GM23338 (cell line): ENCODE results near the gene ARPC5. TPM values are rescaled to one million over a fixed set of nuclear protein-coding genes. Genes with fewer than 3 reads are reported as not detected.

ENCODE experiments used
- ATAC-seq: fragments of 200-7000 bp; cut with Tn5 transposase; 3 replicates; pipeline ENCODE4 v1.9.1; 2020
- DNase-seq: peaks from one replicate; pipeline ENCODE4 v3.0.0-alpha.2; 2015; ENCODE audit warnings: low spot score
- H2AFZ ChIP-seq: fragments of 200-600 bp; sonication (generic); 2 replicates; pipeline ENCODE4 v1.8.0; 2016; ENCODE audit warnings: antibody characterized with exemption, mild to moderate bottlenecking, moderate library complexity
- H3F3A ChIP-seq: fragments of 200-600 bp; sonication (generic); replicated peaks from 2 replicates; pipeline ENCODE4 v1.8.0; 2017; ENCODE audit warnings: antibody characterized with exemption, mixed run types, low read depth
- H3K27ac ChIP-seq: fragments of 200-600 bp; sonication (generic); 2 replicates; pipeline ENCODE4 v1.6.1; 2016; ENCODE audit warnings: low read depth
- H3K27me3 ChIP-seq: fragments of 200-600 bp; sonication (generic); 2 replicates; pipeline ENCODE4 v1.8.0; 2016; ENCODE audit warnings: mild to moderate bottlenecking, mixed run types, moderate library complexity; ENCODE audit not compliant: insufficient read depth
- H3K36me3 ChIP-seq: fragments of 200-600 bp; sonication (generic); 2 replicates; pipeline ENCODE4 v1.8.0; 2016; ENCODE audit warnings: mild to moderate bottlenecking; ENCODE audit not compliant: insufficient read depth
- H3K4me1 ChIP-seq: fragments of 200-600 bp; sonication (generic); 2 replicates; pipeline ENCODE4 v1.8.0; 2016; ENCODE audit warnings: mild to moderate bottlenecking, moderate library complexity; ENCODE audit not compliant: insufficient read depth
- H3K4me2 ChIP-seq: fragments of 200-600 bp; sonication (generic); 2 replicates; pipeline ENCODE4 v1.7.1; 2017; ENCODE audit warnings: mixed run types
- H3K4me3 ChIP-seq: fragments of 200-600 bp; sonication (generic); 2 replicates; pipeline ENCODE4 v1.6.1; 2016; ENCODE audit warnings: mixed run types
- H3K79me2 ChIP-seq: fragments of 200-600 bp; sonication (generic); replicated peaks from 2 replicates; pipeline ENCODE4 v1.8.0; 2017; ENCODE audit warnings: mild to moderate bottlenecking; ENCODE audit not compliant: insufficient read depth
- H3K9me2 ChIP-seq: fragments of 200-600 bp; sonication (generic); 2 replicates; pipeline ENCODE4 v1.8.0; 2017; ENCODE audit not compliant: insufficient read depth
- H4K20me1 ChIP-seq: fragments of 200-600 bp; sonication (generic); replicated peaks from 2 replicates; pipeline ENCODE4 v1.8.0; 2017; ENCODE audit warnings: mild to moderate bottlenecking; ENCODE audit not compliant: insufficient read depth
- H3K27ac Mint-ChIP-seq: 2 replicates; pipeline ENCODE4 v1.8.0; 2020; ENCODE audit warnings: inconsistent platforms, mild to moderate bottlenecking, moderate library complexity, mixed read lengths
- H3K27me3 Mint-ChIP-seq: 3 replicates; pipeline ENCODE4 v1.8.0; 2022; ENCODE audit warnings: low read depth, mild to moderate bottlenecking, moderate library complexity, mixed read lengths, inconsistent platforms; ENCODE audit not compliant: insufficient read depth, poor library complexity
- H3K36me3 Mint-ChIP-seq: 3 replicates; pipeline ENCODE4 v1.8.0; 2021; ENCODE audit warnings: low read depth, mild to moderate bottlenecking, inconsistent platforms, moderate library complexity, mixed read lengths
- H3K4me1 Mint-ChIP-seq: 3 replicates; pipeline ENCODE4 v1.8.0; 2020; ENCODE audit warnings: mild to moderate bottlenecking, inconsistent platforms, mixed read lengths
- H3K4me3 Mint-ChIP-seq: 3 replicates; pipeline ENCODE4 v1.8.0; 2021; ENCODE audit warnings: moderate library complexity, mild to moderate bottlenecking, inconsistent platforms, mixed read lengths
- H3K9me3 Mint-ChIP-seq: 3 replicates; pipeline ENCODE4 v1.8.0; 2020; ENCODE audit warnings: moderate library complexity, mild to moderate bottlenecking, inconsistent platforms, mixed read lengths
- CREB1 ChIP-seq: fragments of 250-450 bp; sonication (Bioruptor Pico); IDR thresholded peaks from 2 replicates; pipeline ENCODE4 v1.5.0; 2020; ENCODE audit warnings: low read depth, mild to moderate bottlenecking, moderate library complexity
- EZH2 ChIP-seq: fragments of 200-600 bp; sonication (generic); IDR thresholded peaks from one replicate; pipeline ENCODE4 v1.8.0; 2017; ENCODE audit warnings: antibody characterized with exemption, mild to moderate bottlenecking, low read depth; ENCODE audit not compliant: unreplicated experiment
- EZH2phosphoT487 ChIP-seq: fragments of 200-600 bp; sonication (generic); IDR thresholded peaks from one replicate; pipeline ENCODE4 v1.8.1; 2018; ENCODE audit warnings: antibody characterized with exemption; ENCODE audit not compliant: unreplicated experiment
- NANOG ChIP-seq: IDR thresholded peaks from 2 replicates; pipeline ENCODE4 v1.6.1; 2016; ENCODE audit warnings: antibody characterized with exemption, borderline replicate concordance
- POLR2AphosphoS5 ChIP-seq: IDR thresholded peaks from 2 replicates; pipeline ENCODE4 v1.6.1; 2016; ENCODE audit warnings: antibody characterized with exemption, low read depth
- ZNF114 ChIP-seq: fragments of 250-450 bp; sonication (Bioruptor Pico); IDR thresholded peaks from 2 replicates; pipeline ENCODE4 v1.5.0; 2020; ENCODE audit warnings: mild to moderate bottlenecking, moderate library complexity
- polyA plus RNA-seq: library from polyadenylated mRNA; unstranded; fragments of >200 nt; fragmentation: Nextera tagmentation; extraction: Ambion mirVana; gene quantifications from 2 replicates; pipeline ENCODE4 v1.2.1, GENCODE V29; 2016
- total RNA-seq: library from RNA; depleted of rRNA; stranded (reverse); fragments of >200 nt; shearing (Covaris generic); gene quantifications from 2 replicates; pipeline ENCODE4 v1.2.3, GENCODE V29; 2014
- TF ChIP-seq, protein P1 (sequence below): fragments of 250-450 bp; sonication (Bioruptor Pico); IDR thresholded peaks from 2 replicates; pipeline ENCODE4 v1.5.0; 2020; ENCODE audit warnings: mild to moderate bottlenecking, moderate library complexity
- TF ChIP-seq, protein P2 (sequence below): IDR thresholded peaks from one replicate; pipeline ENCODE4 v1.6.1; 2018; ENCODE audit warnings: antibody characterized with exemption; ENCODE audit not compliant: unreplicated experiment
- TF ChIP-seq, protein P3 (sequence below), 2 experiments: fragments of 200-600 bp in 1 of 2; sonication (generic) in 1 of 2; conservative IDR thresholded peaks; 2 replicates each; pipeline versions ENCODE4 v1.5.1 to v1.6.1; 2016 to 2017; ENCODE audit warnings: antibody characterized with exemption in 2 of 2, low read depth in 2 of 2, mild to moderate bottlenecking in 2 of 2, moderate library complexity in 1 of 2

Gene ARPC5
- total and polyA plus RNA-seq, 2 experiments from 2014 or later = 75.4 to 98.9 TPM

DNA sequence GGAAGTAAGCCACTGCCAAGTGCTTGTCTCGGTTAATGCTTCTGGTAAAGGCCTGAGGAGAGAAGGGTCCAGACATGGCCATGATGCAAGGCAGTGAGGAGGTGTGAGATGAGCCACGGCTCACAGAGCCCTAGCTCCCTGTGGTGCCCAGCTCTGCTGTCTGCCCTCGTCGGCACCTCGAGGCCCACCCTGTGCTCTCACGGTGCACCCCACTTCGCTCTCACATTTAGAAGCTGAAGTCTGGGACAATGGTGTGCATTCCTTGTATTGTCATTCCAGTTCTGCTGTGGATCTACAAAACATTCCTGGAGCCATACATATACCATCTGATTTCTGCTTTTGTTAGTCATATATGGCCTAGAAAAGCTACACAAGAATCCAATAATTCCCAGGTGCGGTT, 48.7 kb downstream of the ARPC5 start (continued):
- TF ChIP-seq, protein P1, sequence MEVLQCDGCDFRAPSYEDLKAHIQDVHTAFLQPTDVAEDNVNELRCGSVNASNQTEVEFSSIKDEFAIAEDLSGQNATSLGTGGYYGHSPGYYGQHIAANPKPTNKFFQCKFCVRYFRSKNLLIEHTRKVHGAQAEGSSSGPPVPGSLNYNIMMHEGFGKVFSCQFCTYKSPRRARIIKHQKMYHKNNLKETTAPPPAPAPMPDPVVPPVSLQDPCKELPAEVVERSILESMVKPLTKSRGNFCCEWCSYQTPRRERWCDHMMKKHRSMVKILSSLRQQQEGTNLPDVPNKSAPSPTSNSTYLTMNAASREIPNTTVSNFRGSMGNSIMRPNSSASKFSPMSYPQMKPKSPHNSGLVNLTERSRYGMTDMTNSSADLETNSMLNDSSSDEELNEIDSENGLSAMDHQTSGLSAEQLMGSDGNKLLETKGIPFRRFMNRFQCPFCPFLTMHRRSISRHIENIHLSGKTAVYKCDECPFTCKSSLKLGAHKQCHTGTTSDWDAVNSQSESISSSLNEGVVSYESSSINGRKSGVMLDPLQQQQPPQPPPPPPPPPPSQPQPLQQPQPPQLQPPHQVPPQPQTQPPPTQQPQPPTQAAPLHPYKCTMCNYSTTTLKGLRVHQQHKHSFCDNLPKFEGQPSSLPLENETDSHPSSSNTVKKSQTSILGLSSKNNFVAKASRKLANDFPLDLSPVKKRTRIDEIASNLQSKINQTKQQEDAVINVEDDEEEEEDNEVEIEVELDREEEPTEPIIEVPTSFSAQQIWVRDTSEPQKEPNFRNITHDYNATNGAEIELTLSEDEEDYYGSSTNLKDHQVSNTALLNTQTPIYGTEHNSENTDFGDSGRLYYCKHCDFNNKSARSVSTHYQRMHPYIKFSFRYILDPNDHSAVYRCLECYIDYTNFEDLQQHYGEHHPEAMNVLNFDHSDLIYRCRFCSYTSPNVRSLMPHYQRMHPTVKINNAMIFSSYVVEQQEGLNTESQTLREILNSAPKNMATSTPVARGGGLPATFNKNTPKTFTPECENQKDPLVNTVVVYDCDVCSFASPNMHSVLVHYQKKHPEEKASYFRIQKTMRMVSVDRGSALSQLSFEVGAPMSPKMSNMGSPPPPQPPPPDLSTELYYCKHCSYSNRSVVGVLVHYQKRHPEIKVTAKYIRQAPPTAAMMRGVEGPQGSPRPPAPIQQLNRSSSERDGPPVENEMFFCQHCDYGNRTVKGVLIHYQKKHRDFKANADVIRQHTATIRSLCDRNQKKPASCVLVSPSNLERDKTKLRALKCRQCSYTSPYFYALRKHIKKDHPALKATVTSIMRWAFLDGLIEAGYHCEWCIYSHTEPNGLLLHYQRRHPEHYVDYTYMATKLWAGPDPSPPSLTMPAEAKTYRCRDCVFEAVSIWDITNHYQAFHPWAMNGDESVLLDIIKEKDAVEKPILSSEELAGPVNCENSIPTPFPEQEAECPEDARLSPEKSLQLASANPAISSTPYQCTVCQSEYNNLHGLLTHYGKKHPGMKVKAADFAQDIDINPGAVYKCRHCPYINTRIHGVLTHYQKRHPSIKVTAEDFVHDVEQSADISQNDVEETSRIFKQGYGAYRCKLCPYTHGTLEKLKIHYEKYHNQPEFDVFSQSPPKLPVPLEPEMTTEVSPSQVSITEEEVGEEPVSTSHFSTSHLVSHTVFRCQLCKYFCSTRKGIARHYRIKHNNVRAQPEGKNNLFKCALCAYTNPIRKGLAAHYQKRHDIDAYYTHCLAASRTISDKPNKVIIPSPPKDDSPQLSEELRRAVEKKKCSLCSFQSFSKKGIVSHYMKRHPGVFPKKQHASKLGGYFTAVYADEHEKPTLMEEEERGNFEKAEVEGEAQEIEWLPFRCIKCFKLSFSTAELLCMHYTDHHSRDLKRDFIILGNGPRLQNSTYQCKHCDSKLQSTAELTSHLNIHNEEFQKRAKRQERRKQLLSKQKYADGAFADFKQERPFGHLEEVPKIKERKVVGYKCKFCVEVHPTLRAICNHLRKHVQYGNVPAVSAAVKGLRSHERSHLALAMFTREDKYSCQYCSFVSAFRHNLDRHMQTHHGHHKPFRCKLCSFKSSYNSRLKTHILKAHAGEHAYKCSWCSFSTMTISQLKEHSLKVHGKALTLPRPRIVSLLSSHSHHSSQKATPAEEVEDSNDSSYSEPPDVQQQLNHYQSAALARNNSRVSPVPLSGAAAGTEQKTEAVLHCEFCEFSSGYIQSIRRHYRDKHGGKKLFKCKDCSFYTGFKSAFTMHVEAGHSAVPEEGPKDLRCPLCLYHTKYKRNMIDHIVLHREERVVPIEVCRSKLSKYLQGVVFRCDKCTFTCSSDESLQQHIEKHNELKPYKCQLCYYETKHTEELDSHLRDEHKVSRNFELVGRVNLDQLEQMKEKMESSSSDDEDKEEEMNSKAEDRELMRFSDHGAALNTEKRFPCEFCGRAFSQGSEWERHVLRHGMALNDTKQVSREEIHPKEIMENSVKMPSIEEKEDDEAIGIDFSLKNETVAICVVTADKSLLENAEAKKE (CRISPR knock-in tag) = no peak

DNA sequence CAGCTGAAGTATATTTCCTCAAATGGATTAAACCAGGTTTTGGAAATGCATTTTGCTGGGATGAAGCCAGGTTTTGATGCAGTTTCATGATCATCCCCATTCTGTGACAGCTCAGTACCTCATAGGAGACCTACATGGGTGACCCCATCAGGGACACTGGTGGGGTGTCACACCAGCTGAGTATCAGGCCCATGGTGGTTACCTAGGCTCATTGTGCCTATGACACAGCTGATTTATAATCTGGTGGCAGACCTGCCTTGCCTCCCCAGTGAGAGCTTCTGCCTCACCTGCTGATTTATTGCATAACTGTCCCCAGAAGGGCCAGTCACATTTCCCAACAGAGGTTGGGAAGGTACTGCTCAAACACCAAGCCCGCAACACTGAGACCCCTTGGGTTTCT, 49.1 kb downstream of the ARPC5 start:
- Histone ChIP-seq H3K79me2 (no peaks in the 10 kb centered on the region), H3K36me3 (no peaks in the 10 kb centered on the region), H3F3A (no peaks in the 10 kb centered on the region), H3K27me3 (no peaks in the 10 kb centered on the region), H3K4me3 (no peak overlapping the region), H3K4me2 (no peak overlapping the region), H3K4me1 (peaks cover 16% of the 10 kb centered on the region), H3K27ac (no peak overlapping the region; the same call in 1 of the 2 replicates), H3K9me2 (no peaks in the 10 kb centered on the region), H2AFZ (peak overlapping the region; percentile 49; the same call in 1 of the 2 replicates), H4K20me1 (no peaks in the 10 kb centered on the region)
- no peak overlapping the region for H3K27ac Mint-ChIP-seq
- H3K36me3 Mint-ChIP-seq = no peaks in the 10 kb centered on the region
- no peak overlapping the region for H3K4me3 Mint-ChIP-seq
- H3K27me3 Mint-ChIP-seq = peaks cover 11% of the 10 kb centered on the region
- DNase-seq = no peak
- no peak for ATAC-seq
- no peaks in the 10 kb centered on the region; the same call in 2 of the 3 replicates for H3K9me3 Mint-ChIP-seq
- H3K4me1 Mint-ChIP-seq = peaks cover 13% of the 10 kb centered on the region
- no peak for TF ChIP-seq EZH2
- TF ChIP-seq, protein P2, sequence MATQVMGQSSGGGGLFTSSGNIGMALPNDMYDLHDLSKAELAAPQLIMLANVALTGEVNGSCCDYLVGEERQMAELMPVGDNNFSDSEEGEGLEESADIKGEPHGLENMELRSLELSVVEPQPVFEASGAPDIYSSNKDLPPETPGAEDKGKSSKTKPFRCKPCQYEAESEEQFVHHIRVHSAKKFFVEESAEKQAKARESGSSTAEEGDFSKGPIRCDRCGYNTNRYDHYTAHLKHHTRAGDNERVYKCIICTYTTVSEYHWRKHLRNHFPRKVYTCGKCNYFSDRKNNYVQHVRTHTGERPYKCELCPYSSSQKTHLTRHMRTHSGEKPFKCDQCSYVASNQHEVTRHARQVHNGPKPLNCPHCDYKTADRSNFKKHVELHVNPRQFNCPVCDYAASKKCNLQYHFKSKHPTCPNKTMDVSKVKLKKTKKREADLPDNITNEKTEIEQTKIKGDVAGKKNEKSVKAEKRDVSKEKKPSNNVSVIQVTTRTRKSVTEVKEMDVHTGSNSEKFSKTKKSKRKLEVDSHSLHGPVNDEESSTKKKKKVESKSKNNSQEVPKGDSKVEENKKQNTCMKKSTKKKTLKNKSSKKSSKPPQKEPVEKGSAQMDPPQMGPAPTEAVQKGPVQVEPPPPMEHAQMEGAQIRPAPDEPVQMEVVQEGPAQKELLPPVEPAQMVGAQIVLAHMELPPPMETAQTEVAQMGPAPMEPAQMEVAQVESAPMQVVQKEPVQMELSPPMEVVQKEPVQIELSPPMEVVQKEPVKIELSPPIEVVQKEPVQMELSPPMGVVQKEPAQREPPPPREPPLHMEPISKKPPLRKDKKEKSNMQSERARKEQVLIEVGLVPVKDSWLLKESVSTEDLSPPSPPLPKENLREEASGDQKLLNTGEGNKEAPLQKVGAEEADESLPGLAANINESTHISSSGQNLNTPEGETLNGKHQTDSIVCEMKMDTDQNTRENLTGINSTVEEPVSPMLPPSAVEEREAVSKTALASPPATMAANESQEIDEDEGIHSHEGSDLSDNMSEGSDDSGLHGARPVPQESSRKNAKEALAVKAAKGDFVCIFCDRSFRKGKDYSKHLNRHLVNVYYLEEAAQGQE = no peak
- TF ChIP-seq ZNF114 (CRISPR knock-in tag) = no peak
- TF ChIP-seq CREB1 (CRISPR knock-in tag) = no peak
- no peak for TF ChIP-seq EZH2phosphoT487
- no peak for TF ChIP-seq NANOG
- TF ChIP-seq, protein P3, sequence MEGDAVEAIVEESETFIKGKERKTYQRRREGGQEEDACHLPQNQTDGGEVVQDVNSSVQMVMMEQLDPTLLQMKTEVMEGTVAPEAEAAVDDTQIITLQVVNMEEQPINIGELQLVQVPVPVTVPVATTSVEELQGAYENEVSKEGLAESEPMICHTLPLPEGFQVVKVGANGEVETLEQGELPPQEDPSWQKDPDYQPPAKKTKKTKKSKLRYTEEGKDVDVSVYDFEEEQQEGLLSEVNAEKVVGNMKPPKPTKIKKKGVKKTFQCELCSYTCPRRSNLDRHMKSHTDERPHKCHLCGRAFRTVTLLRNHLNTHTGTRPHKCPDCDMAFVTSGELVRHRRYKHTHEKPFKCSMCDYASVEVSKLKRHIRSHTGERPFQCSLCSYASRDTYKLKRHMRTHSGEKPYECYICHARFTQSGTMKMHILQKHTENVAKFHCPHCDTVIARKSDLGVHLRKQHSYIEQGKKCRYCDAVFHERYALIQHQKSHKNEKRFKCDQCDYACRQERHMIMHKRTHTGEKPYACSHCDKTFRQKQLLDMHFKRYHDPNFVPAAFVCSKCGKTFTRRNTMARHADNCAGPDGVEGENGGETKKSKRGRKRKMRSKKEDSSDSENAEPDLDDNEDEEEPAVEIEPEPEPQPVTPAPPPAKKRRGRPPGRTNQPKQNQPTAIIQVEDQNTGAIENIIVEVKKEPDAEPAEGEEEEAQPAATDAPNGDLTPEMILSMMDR (conservative IDR thresholded peaks at IDR 0.05; ENCODE audit: low read depth in 2 of 2) = no peak
- no peak for TF ChIP-seq POLR2AphosphoS5
